Stimulated activated CD8-positive, alpha-beta memory T cell treated with anti-CD3 and anti-CD28 coated beads, Interleukin-2, amount 100 ng/mL, for 1 hour (primary cell): ENCODE data around the gene STAM.
A peak's percentile ranks its signal among the peaks of the same experiment; 100 is the strongest.

ENCODE experiments used
- DNase-seq, 2 donors: peaks; one replicate each; pipeline ENCODE4 v3.0.0-alpha.2; 2020; ENCODE audit warnings: low read depth in 2 of 2

STAM gene

GRCh38 chr10:17647326-17647725 is 3.4 kb downstream of the STAM start:
- no peak for DNase-seq

GRCh38 chr10:17648243-17649035 is 4.5 kb downstream of the STAM start:
- peak; percentile 22 to 24 for DNase-seq

- no peak for DNase-seq
Observed at GRCh38 chr10:17649052-17649451, 5.1 kb downstream of the STAM start.

GRCh38 chr10:17649836-17650235 is 5.9 kb downstream of the STAM start:
- DNase-seq, result no peak

- no peak for DNase-seq
Observed at GRCh38 chr10:17650416-17650815, 6.5 kb downstream of the STAM start.

GRCh38 chr10:17651896-17652295 is 7.9 kb downstream of the STAM start:
- no peak for DNase-seq

- no peak for DNase-seq
Observed at GRCh38 chr10:17652585-17652984, 8.6 kb downstream of the STAM start.

- no peak for DNase-seq
Observed at GRCh38 chr10:17655009-17655408, 11.1 kb downstream of the STAM start.

GRCh38 chr10:17655567-17656146 is 11.7 kb downstream of the STAM start:
- DNase-seq, result no peak

- DNase-seq, result no peak
Observed at GRCh38 chr10:17657103-17657500, 13.2 kb downstream of the STAM start.

GRCh38 chr10:17659365-17659764 is 15.4 kb downstream of the STAM start:
- DNase-seq, result no peak

- DNase-seq, result no peak
Observed at GRCh38 chr10:17660921-17661320, 17.0 kb downstream of the STAM start.

- DNase-seq, result no peak
Observed at GRCh38 chr10:17661510-17661909, 17.6 kb downstream of the STAM start.

GRCh38 chr10:17662193-17663138 is 18.5 kb downstream of the STAM start:
- DNase-seq, result no peak

GRCh38 chr10:17663450-17663849 is 19.5 kb downstream of the STAM start:
- no peak for DNase-seq

GRCh38 chr10:17665747-17666146 is 21.8 kb downstream of the STAM start:
- DNase-seq, result no peak

GRCh38 chr10:17668435-17669184 is 24.7 kb downstream of the STAM start:
- no peak for DNase-seq

GRCh38 chr10:17669185-17669872 is 25.4 kb downstream of the STAM start:
- DNase-seq, result no peak

- no peak for DNase-seq
Observed at GRCh38 chr10:17671307-17671706, 27.4 kb downstream of the STAM start.

- DNase-seq, result no peak
Observed at GRCh38 chr10:17673471-17674061, 29.6 kb downstream of the STAM start.

GRCh38 chr10:17674566-17674965 is 30.6 kb downstream of the STAM start:
- DNase-seq, result no peak
